Spleen (tissue), 11 donors: Measurements from ENCODE around the gene PRR11. TPM values are rescaled to one million over a fixed set of nuclear protein-coding genes. Genes with fewer than 3 reads are reported as not detected.

Source experiments
- DNase-seq: peaks from one replicate; pipeline ENCODE4 v3.0.0-alpha.2; 2020
- H3K27ac ChIP-seq, 8 donors: fragments of 200-600 bp; sonication (generic) in 7 of 8; 1 replicate in 4 of 8; 2 replicates in 4 of 8; pipeline versions ENCODE4 v1.5.0 to v1.8.0; 2016 to 2021; ENCODE audit warnings: inconsistent platforms in 4 of 8, mild to moderate bottlenecking in 4 of 8, moderate library complexity in 1 of 8
- H3K27me3 ChIP-seq, 7 donors: fragments of 200-600 bp; sonication (generic) in 6 of 7; replicated peaks in 1 of 7; 1 replicate in 4 of 7; 2 replicates in 3 of 7; pipeline versions ENCODE4 v1.5.0 to v1.8.0; 2016 to 2021; ENCODE audit warnings: inconsistent platforms in 3 of 7, mild to moderate bottlenecking in 1 of 7
- H3K36me3 ChIP-seq, 6 donors: fragments of 200-600 bp; sonication (generic) in 5 of 6; 1 replicate in 4 of 6; 2 replicates in 2 of 6; pipeline versions ENCODE4 v1.5.0 to v1.8.0; 2016 to 2021; ENCODE audit warnings: inconsistent platforms in 2 of 6
- H3K4me1 ChIP-seq, 6 donors: fragments of 200-600 bp; sonication (generic) in 5 of 6; 1 replicate in 3 of 6; 2 replicates in 3 of 6; pipeline versions ENCODE4 v1.5.0 to v1.8.0; 2016 to 2021; ENCODE audit warnings: inconsistent platforms in 3 of 6
- H3K4me3 ChIP-seq, 8 donors: fragments of 200-600 bp; sonication (generic) in 7 of 8; 1 replicate in 4 of 8; 2 replicates in 4 of 8; pipeline versions ENCODE4 v1.5.0 to v1.8.0; 2016 to 2021; ENCODE audit warnings: inconsistent platforms in 4 of 8, mild to moderate bottlenecking in 4 of 8, moderate library complexity in 2 of 8
- H3K9me3 ChIP-seq, 8 donors: fragments of 200-600 bp; sonication (generic) in 7 of 8; 1 replicate in 4 of 8; 2 replicates in 4 of 8; pipeline versions ENCODE4 v1.5.0 to v1.8.0; 2016 to 2021; ENCODE audit warnings: inconsistent platforms in 4 of 8
- POLR2A ChIP-seq, 3 donors: fragments of 450-650 bp; IDR thresholded peaks; one replicate each; pipeline ENCODE4 v1.5.1; 2017; ENCODE audit warnings: antibody characterized with exemption in 3 of 3, mild to moderate bottlenecking in 1 of 3
- POLR2AphosphoS5 ChIP-seq, 3 donors: sonication (generic); formaldehyde crosslinking; IDR thresholded peaks; one replicate each; pipeline ENCODE4 v1.5.1; 2017; ENCODE audit warnings: antibody characterized with exemption in 3 of 3
- WGBS, 5 donors: extraction: QIAGEN DNeasy Blood & Tissue Kit in 3 of 5; methylation state at CpG; one replicate each; pipeline versions ENCODE4 v1.1.5 to v1.1.7; 2013 to 2018; 5-methylcytosine and 5-hydroxymethylcytosine counted together
- intact Hi-C: fragments of 100-400 bp; cut with DNase I; formaldehyde crosslinking; loops from one replicate; pipeline ENCODE4 v1.15.0; 2023; ENCODE audit warnings: low total_unique reads
- microRNA-seq, 3 donors: library from miRNA; unstranded; fragments of <30 nt; microRNA quantifications; one replicate each; pipeline versions ENCODE4 to v1.1.0, GENCODE V29; 2019 to 2020
- polyA plus RNA-seq, 3 donors: library from polyadenylated mRNA; stranded (reverse); fragments of 200-250 nt; gene quantifications; one replicate each; pipeline ENCODE4 v1.2.1, GENCODE V29; 2013
- small RNA-seq, 4 donors: library from RNA; depleted of rRNA; stranded (forward); fragments of <200 nt; gene quantifications; one replicate each; pipeline ENCODE3, GENCODE V24; 2016
- total RNA-seq, 7 donors: library from RNA; depleted of rRNA in 3 of 7; stranded (reverse); fragments of >200 nt in 3 of 7; fragmentation: NEBNext Ultra II Directional in 4 of 7; extraction: Animal tissue kit (Norgen Biotek cat#: 25700) in 4 of 7; gene quantifications; one replicate each; pipeline versions ENCODE4 v1.1.0 to v1.2.1, GENCODE V29; 2016 to 2021
- TF ChIP-seq, protein P1 (sequence below), 11 experiments: fragments of 200-600 bp in 7 of 11; fragments of 450-650 bp in 4 of 11; sonication (generic) in 4 of 11; IDR thresholded peaks in 8 of 11; conservative IDR thresholded peaks in 3 of 11; 1 replicate in 7 of 11; 2 replicates in 4 of 11; pipeline versions ENCODE4 v1.4.0 to v1.8.0; 2016 to 2021; ENCODE audit warnings: antibody characterized with exemption in 11 of 11, inconsistent platforms in 4 of 11, mild to moderate bottlenecking in 1 of 11
- donor health status: healthy with polysubstance abuse.
- donor health status: DM: no; HTN: no; CAD: no; lungs with moderate emphysema.
- donor health status: DM: no; HTN: no; CAD: no.
- donor health status: Bipolar disorder and iron deficiency.
- donor health status: healthy.
- donor health status: DM: no; HTN: no; CAD: no.
- donor health status: DM: yes; HTN: yes; CAD: no.

PRR11 gene
- total and polyA plus RNA-seq, 10 donors, result 0.61 to 15.3 (median 5.1) TPM

DNA sequence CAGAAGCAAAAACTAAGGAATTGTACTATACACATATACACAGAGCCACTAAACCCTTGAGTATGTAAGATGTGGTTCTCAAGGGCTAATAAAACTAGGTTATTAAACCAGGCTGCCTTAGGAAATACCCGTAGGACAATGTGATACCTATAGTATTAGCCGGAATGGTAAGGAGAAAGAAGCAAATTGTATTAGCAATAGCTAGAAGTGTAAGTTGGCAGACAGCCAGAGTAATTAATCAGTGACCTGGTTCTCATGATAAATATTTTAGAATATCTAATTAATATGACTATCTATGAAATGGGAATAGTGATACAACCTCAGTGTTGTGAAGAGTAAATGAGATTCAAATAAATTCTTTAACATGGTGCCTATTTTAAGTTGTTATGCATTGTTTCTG is 83.4 kb downstream of the PRR11 start:
- Histone ChIP-seq H3K4me3 (no peak overlapping the region), H3K27ac (no peak overlapping the region), H3K4me1 (peaks cover 0 to 3% (median 0%) of the 10 kb centered on the region in 6 donors), H3K36me3 (no peaks in the 10 kb centered on the region), H3K9me3 (no peaks in the 10 kb centered on the region), H3K27me3 (no peaks in the 10 kb centered on the region)
- intact Hi-C loops, result no loop called here
- WGBS, 5 donors, result 87 to 96% (median 94%) methylated on average over 2 of the region's 2 CpGs
- TF ChIP-seq, protein P1, sequence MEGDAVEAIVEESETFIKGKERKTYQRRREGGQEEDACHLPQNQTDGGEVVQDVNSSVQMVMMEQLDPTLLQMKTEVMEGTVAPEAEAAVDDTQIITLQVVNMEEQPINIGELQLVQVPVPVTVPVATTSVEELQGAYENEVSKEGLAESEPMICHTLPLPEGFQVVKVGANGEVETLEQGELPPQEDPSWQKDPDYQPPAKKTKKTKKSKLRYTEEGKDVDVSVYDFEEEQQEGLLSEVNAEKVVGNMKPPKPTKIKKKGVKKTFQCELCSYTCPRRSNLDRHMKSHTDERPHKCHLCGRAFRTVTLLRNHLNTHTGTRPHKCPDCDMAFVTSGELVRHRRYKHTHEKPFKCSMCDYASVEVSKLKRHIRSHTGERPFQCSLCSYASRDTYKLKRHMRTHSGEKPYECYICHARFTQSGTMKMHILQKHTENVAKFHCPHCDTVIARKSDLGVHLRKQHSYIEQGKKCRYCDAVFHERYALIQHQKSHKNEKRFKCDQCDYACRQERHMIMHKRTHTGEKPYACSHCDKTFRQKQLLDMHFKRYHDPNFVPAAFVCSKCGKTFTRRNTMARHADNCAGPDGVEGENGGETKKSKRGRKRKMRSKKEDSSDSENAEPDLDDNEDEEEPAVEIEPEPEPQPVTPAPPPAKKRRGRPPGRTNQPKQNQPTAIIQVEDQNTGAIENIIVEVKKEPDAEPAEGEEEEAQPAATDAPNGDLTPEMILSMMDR (IDR thresholded peaks at IDR 0.05 in 8 of 11, conservative IDR thresholded peaks at IDR 0.05 in 3 of 11), result no peak
- no peak for TF ChIP-seq POLR2A (IDR thresholded peaks at IDR 0.05)
- no peak for TF ChIP-seq POLR2AphosphoS5 (IDR thresholded peaks at IDR 0.05)
- no peak for DNase-seq

DNA sequence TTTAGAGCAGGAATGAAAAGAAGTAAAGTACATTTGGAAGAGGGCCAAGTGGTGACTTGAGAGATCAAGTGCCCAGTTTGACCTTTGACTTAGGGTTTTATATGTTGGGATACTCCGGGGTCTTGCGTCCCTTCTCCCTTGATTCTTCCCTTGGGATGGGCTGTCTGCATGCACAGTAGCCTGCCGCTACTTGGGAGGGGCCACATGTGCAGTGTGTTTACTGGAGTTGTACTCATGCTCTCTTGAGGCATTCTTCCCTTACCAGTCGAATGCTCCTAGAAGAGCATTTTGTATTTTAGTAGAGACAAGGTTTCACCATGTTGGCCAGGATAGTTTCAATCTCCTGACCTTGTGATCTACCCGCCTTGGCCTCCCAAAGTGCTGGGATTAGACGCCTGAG is 88.5 kb downstream of the PRR11 start:
- intact Hi-C loops, result no loop called here
- 86 to 94% (median 89%) methylated on average over 6 of the region's 6 CpGs for WGBS, 5 donors
- DNase-seq, result no peak

More for the DNA sequence above, 88.5 kb downstream of the PRR11 start:
- no peaks in the 10 kb centered on the region for H3K4me1 ChIP-seq
- H3K9me3 ChIP-seq, result no peaks in the 10 kb centered on the region
- TF ChIP-seq, protein P1 (IDR thresholded peaks at IDR 0.05 in 8 of 11, conservative IDR thresholded peaks at IDR 0.05 in 3 of 11), result no peak
- TF ChIP-seq POLR2AphosphoS5 (IDR thresholded peaks at IDR 0.05), result no peak
- no peak for TF ChIP-seq POLR2A (IDR thresholded peaks at IDR 0.05)
- H3K27me3 ChIP-seq, result no peaks in the 10 kb centered on the region
- H3K27ac ChIP-seq, result no peak overlapping the region
- peaks cover 0 to 23% (median 0%) of the 10 kb centered on the region in 6 donors for H3K36me3 ChIP-seq
- no peak overlapping the region for H3K4me3 ChIP-seq

Small RNA genes within 50 kb of the gene (microRNA-seq; reads per million reads assigned to microRNA genes)
- gene MIR301A, result 20.1 to 200 (median 30.5) reads per million in 3 donors
- 768 to 1,252 (median 866) reads per million in 3 donors for gene MIR454

Small RNA genes within 50 kb of the gene (small RNA-seq; reads per million reads assigned to genes)
- gene MIR301A, result 8.2 to 15.5 (median 10.4) reads per million in 4 donors
- 15.2 to 18.5 (median 16.8) reads per million in 4 donors for gene MIR454
- gene RNU2-58P, result 0 to 0.07 (median 0) reads per million in 4 donors

Other genes with a start within 250 kb of the PRR11 start
- 10 to 100 TPM; 15.7 to 28.1 (median 18.0) TPM for gene TRIM37, start 48.9 kb upstream of the PRR11 start, total RNA-seq
- gene TRIM37, start 48.9 kb upstream of the PRR11 start, polyA plus RNA-seq, result 1 to 10 TPM; 6.2 to 7.9 (median 7.3) TPM
- 10 to 100 TPM; 17.4 to 38.9 (median 23.8) TPM for gene SKA2, start 560 bp upstream of the PRR11 start, total RNA-seq
- gene SKA2, start 560 bp upstream of the PRR11 start, polyA plus RNA-seq, result 10 to 100 TPM; 15.4 to 30.2 (median 25.4) TPM
- gene SMG8, start 54.3 kb downstream of the PRR11 start, total RNA-seq, result 10 to 100 TPM; 12.2 to 15.1 (median 14.2) TPM
- gene SMG8, start 54.3 kb downstream of the PRR11 start, polyA plus RNA-seq, result 1 to 10 TPM; 3.4 to 5.6 (median 4.2) TPM
- 1 to 10 TPM; 2.0 to 5.2 (median 2.8) TPM for gene GDPD1, start 64.8 kb downstream of the PRR11 start, total RNA-seq
- gene GDPD1, start 64.8 kb downstream of the PRR11 start, polyA plus RNA-seq, result under 1 TPM; 0.59 to 0.77 (median 0.68) TPM
- 10 to 100 TPM; 24.6 to 45.6 (median 36.2) TPM for gene YPEL2, start 175.9 kb downstream of the PRR11 start, total RNA-seq
- 1 to 10 TPM; 6.7 to 9.1 (median 9.0) TPM for gene YPEL2, start 175.9 kb downstream of the PRR11 start, polyA plus RNA-seq